ENCODE measurements around the gene SH3RF2.

- TF ChIP-seq CTCF (IDR thresholded peaks at IDR 0.05; ENCODE audit: low read depth, low read length) (no peak), EZH2phosphoT487 (IDR thresholded peaks at IDR 0.05; ENCODE audit: low read depth) (no peak)
Measured at GRCh38 chr5:145948921-145949320, 12.5 kb downstream of the SH3RF2 start.
